K562 (cell line): ENCODE data around the gene CBX1. TPM values are rescaled to one million over a fixed set of nuclear protein-coding genes. Genes with fewer than 3 reads are reported as not detected.

Experiments
- BRD4 ChIP-seq: fragments of 200-600 bp; sonication (generic); IDR thresholded peaks from 2 replicates; pipeline ENCODE4 v1.6.1; 2017; ENCODE audit warnings: inconsistent platforms
- E2F4 ChIP-seq: sonication (generic); formaldehyde crosslinking; IDR thresholded peaks from 2 replicates; pipeline ENCODE4 v1.8.0; 2022; ENCODE audit warnings: mild to moderate bottlenecking, low read depth, missing genetic modification reagents
- KDM4B ChIP-seq, 2 experiments: fragments of 450-650 bp in 1 of 2; sonication (generic) in 1 of 2; IDR thresholded peaks; 2 replicates each; pipeline ENCODE4 v1.6.1; 2016 to 2017; ENCODE audit warnings: borderline replicate concordance in 2 of 2, antibody characterized with exemption in 1 of 2, low read depth in 1 of 2, mild to moderate bottlenecking in 1 of 2
- MEF2D ChIP-seq: conservative IDR thresholded peaks from 2 replicates; pipeline ENCODE4 v1.6.1; 2016; ENCODE audit warnings: low read depth, missing genetic modification characterization, missing compliant biosample characterization
- NCOA4 ChIP-seq: fragments of 450-650 bp; IDR thresholded peaks from 2 replicates; pipeline ENCODE4 v1.6.1; 2018; ENCODE audit warnings: mild to moderate bottlenecking; ENCODE audit not compliant: partially characterized antibody
- NR4A1 ChIP-seq, 2 experiments: fragments of 250-450 bp in 1 of 2; fragments of 450-650 bp in 1 of 2; sonication (Bioruptor Pico) in 1 of 2; IDR thresholded peaks; 2 replicates each; pipeline versions ENCODE4 v1.4.0 to v1.6.1; 2016 to 2020; ENCODE audit warnings: mild to moderate bottlenecking in 2 of 2, missing compliant biosample characterization in 1 of 2, missing genetic modification characterization in 1 of 2, moderate library complexity in 1 of 2
- POLR2AphosphoS5 ChIP-seq: IDR thresholded peaks from 2 replicates; pipeline ENCODE4 v1.6.1; 2011; ENCODE audit warnings: mild to moderate bottlenecking, low read depth, low read length, moderate library complexity; ENCODE audit not compliant: control insufficient read depth, insufficient read depth
- POU5F1 ChIP-seq: fragments of 150-350 bp; IDR thresholded peaks from 2 replicates; pipeline ENCODE4 v1.6.1; 2014; ENCODE audit warnings: borderline replicate concordance, low read length, low read depth, mild to moderate bottlenecking; ENCODE audit not compliant: partially characterized antibody
- STAT5A ChIP-seq: IDR thresholded peaks from 2 replicates; pipeline ENCODE4 v1.6.1; 2012; ENCODE audit warnings: low read length, inconsistent platforms, borderline replicate concordance
- TARDBP ChIP-seq: fragments of 450-650 bp; IDR thresholded peaks from 2 replicates; pipeline ENCODE4 v1.6.1; 2016
- USF2 ChIP-seq: sonication (generic); formaldehyde crosslinking; IDR thresholded peaks from 2 replicates; pipeline ENCODE4 v1.5.0; 2020; ENCODE audit warnings: missing genetic modification reagents
- ZNF146 ChIP-seq: IDR thresholded peaks from one replicate; pipeline ENCODE4 v1.6.1; 2018; ENCODE audit warnings: missing compliant biosample characterization; ENCODE audit not compliant: unreplicated experiment
- polyA plus RNA-seq, 8 experiments: library from polyadenylated mRNA; depleted of rRNA in 4 of 8; stranded (reverse) in 5 of 8; unstranded in 3 of 8; fragments of >200 nt; fragmentation: Nextera tagmentation in 2 of 8; fragmentation: Illumina TruSeq in 1 of 8; extraction: Ambion mirVana in 2 of 8; extraction: Trizol in 1 of 8; gene quantifications; 2 replicates each; pipeline versions ENCODE4 v1.2.1 to v1.2.3, GENCODE V29; 2011 to 2014; ENCODE audit warnings: inconsistent platforms in 1 of 8, missing spikeins in 1 of 8
- total RNA-seq, 7 experiments: library from RNA; depleted of rRNA in 6 of 7; stranded (reverse); fragments of >200 nt in 6 of 7; fragmentation: Illumina TruSeq in 2 of 7; extraction: Trizol in 2 of 7; gene quantifications; 2 replicates each; pipeline versions ENCODE4 v1.2.1 to v1.2.3, GENCODE V29; 2011 to 2021; ENCODE audit warnings: low replicate concordance in 1 of 7
- TF ChIP-seq, protein P1 (sequence below): fragments of 200-800 bp; sonication (Bioruptor generic); IDR thresholded peaks from 2 replicates; pipeline ENCODE4 v1.6.1; 2017; ENCODE audit warnings: missing genetic modification characterization, missing compliant biosample characterization
- TF ChIP-seq, protein P2 (sequence below), 2 experiments: IDR thresholded peaks; 2 replicates each; pipeline ENCODE4 v1.6.1; 2011; ENCODE audit warnings: borderline replicate concordance in 1 of 2, control low read depth in 1 of 2, low read depth in 1 of 2, low read length in 1 of 2, mild to moderate bottlenecking in 1 of 2, mixed read lengths in 1 of 2, moderate library complexity in 1 of 2; ENCODE audit not compliant: insufficient read depth in 1 of 2, insufficient read length in 1 of 2, poor library complexity in 1 of 2, severe bottlenecking in 1 of 2; ENCODE audit errors: extremely low read depth in 1 of 2
- TF ChIP-seq, protein P3 (sequence below): fragments of 250-450 bp; sonication (Bioruptor Pico); IDR thresholded peaks from 2 replicates; pipeline ENCODE4 v1.4.0; 2020

The CBX1 gene
- total and polyA plus RNA-seq, 9 of the 15 experiments (the other 6 are each of a cell fraction or from before 2014, with no cell fraction given): 10.6 to 95.7 (median 52.7) TPM

DNA sequence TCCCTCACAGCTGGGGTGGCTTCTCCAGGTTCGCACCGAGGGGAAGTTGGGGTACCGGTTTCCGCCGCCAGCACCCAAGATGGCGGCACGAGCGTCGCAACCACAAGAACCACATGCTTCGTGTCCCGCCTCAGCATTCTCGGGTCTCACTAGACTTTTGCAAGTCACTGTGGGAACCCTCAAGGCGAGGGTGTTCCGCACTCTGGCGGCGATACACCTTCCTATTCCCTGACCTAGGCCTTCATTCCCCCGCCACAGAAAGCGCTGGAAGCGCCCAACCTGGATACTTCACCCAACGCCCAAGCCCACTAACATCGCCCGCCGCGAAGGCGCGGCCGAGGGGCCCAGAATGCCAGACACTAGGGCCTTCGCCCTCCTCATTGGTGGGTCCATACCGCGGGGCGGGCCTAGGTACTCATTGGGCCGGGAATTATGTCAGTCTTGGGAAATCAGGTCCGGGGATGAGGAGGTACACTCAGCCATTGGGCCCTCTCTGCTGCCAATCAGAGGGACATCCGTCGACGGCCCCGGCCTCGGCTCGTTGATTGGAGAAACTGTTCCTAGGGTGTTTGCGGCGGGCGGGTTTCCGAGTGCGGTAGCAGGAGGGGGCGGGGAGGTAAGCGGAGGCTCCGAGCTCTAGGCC, 53.4 kb downstream of the CBX1 start, which contains the start of gene NFE2L1 (continued):
- TF ChIP-seq, protein P1, sequence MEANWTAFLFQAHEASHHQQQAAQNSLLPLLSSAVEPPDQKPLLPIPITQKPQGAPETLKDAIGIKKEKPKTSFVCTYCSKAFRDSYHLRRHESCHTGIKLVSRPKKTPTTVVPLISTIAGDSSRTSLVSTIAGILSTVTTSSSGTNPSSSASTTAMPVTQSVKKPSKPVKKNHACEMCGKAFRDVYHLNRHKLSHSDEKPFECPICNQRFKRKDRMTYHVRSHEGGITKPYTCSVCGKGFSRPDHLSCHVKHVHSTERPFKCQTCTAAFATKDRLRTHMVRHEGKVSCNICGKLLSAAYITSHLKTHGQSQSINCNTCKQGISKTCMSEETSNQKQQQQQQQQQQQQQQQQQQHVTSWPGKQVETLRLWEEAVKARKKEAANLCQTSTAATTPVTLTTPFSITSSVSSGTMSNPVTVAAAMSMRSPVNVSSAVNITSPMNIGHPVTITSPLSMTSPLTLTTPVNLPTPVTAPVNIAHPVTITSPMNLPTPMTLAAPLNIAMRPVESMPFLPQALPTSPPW (CRISPR knock-in tag): no peak
- peak in 1 of 2 experiments; percentile 50; a peak in 1 of 4 replicates for TF ChIP-seq KDM4B (IDR thresholded peaks at IDR 0.05; ENCODE audit: borderline replicate concordance in 2 of 2, low read depth in 1 of 2)
- TF ChIP-seq, protein P2, sequence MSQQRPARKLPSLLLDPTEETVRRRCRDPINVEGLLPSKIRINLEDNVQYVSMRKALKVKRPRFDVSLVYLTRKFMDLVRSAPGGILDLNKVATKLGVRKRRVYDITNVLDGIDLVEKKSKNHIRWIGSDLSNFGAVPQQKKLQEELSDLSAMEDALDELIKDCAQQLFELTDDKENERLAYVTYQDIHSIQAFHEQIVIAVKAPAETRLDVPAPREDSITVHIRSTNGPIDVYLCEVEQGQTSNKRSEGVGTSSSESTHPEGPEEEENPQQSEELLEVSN (IDR thresholded peaks at IDR 0.05; ENCODE audit: borderline replicate concordance in 1 of 2, extremely low read depth in 1 of 2, insufficient read depth in 1 of 2, insufficient read length in 1 of 2, low read depth in 1 of 2, low read length in 1 of 2, poor library complexity in 1 of 2, severe bottlenecking in 1 of 2): peak; percentile 98 to 99
- TF ChIP-seq BRD4: peak; percentile 74; the same call in 1 of the 2 replicates
- no peak for TF ChIP-seq NCOA4
- peak; percentile 73; the same call in 1 of the 2 replicates for TF ChIP-seq NR4A1 (CRISPR knock-in tag; IDR thresholded peaks at IDR 0.05)
- no peak; the same call in 1 of the 2 replicates for TF ChIP-seq NR4A1 (tag; IDR thresholded peaks at IDR 0.05)
- TF ChIP-seq STAT5A: no peak
- peak; percentile 53; the same call in 1 of the 2 replicates for TF ChIP-seq MEF2D (tag)
- peak; percentile 79; the same call in 1 of the 2 replicates for TF ChIP-seq POLR2AphosphoS5
- TF ChIP-seq POU5F1: no peak
- TF ChIP-seq, protein P3, sequence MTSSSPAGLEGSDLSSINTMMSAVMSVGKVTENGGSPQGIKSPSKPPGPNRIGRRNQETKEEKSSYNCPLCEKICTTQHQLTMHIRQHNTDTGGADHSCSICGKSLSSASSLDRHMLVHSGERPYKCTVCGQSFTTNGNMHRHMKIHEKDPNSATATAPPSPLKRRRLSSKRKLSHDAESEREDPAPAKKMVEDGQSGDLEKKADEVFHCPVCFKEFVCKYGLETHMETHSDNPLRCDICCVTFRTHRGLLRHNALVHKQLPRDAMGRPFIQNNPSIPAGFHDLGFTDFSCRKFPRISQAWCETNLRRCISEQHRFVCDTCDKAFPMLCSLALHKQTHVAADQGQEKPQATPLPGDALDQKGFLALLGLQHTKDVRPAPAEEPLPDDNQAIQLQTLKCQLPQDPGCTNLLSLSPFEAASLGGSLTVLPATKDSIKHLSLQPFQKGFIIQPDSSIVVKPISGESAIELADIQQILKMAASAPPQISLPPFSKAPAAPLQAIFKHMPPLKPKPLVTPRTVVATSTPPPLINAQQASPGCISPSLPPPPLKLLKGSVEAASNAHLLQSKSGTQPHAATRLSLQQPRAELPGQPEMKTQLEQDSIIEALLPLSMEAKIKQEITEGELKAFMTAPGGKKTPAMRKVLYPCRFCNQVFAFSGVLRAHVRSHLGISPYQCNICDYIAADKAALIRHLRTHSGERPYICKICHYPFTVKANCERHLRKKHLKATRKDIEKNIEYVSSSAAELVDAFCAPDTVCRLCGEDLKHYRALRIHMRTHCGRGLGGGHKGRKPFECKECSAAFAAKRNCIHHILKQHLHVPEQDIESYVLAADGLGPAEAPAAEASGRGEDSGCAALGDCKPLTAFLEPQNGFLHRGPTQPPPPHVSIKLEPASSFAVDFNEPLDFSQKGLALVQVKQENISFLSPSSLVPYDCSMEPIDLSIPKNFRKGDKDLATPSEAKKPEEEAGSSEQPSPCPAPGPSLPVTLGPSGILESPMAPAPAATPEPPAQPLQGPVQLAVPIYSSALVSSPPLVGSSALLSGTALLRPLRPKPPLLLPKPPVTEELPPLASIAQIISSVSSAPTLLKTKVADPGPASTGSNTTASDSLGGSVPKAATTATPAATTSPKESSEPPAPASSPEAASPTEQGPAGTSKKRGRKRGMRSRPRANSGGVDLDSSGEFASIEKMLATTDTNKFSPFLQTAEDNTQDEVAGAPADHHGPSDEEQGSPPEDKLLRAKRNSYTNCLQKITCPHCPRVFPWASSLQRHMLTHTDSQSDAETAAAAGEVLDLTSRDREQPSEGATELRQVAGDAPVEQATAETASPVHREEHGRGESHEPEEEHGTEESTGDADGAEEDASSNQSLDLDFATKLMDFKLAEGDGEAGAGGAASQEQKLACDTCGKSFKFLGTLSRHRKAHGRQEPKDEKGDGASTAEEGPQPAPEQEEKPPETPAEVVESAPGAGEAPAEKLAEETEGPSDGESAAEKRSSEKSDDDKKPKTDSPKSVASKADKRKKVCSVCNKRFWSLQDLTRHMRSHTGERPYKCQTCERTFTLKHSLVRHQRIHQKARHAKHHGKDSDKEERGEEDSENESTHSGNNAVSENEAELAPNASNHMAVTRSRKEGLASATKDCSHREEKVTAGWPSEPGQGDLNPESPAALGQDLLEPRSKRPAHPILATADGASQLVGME: peak; percentile 86; the same call in 1 of the 2 replicates
- TF ChIP-seq TARDBP: no peak
- TF ChIP-seq USF2: peak; percentile 81
- no peak for TF ChIP-seq ZNF146 (CRISPR knock-in tag)
- TF ChIP-seq E2F4 (CRISPR knock-in tag): peak; percentile 68; the same call in 1 of the 2 replicates
